Measurements from ENCODE around the gene SERBP1. TPM values are rescaled to one million over a fixed set of nuclear protein-coding genes. Genes with fewer than 3 reads are reported as not detected.

Gene SERBP1
- total RNA-seq, 6 experiments from 2014 or later, result 65.6 to 156 (median 96.6) TPM

- H3K4me3 ChIP-seq, result no peak overlapping the region
- WGBS (ENCODE audit: insufficient coverage, low coverage, low lambda C conversion rate, missing lambda C conversion rate), result 87% methylated on average over 3 of the region's 3 CpGs
- H3K4me1 ChIP-seq, result no peaks in the 10 kb centered on the region
- H3K27ac ChIP-seq, result no peak overlapping the region
- ATAC-seq, result no peak
- H3K36me3 ChIP-seq, result no peaks in the 10 kb centered on the region
- TF ChIP-seq, protein P1, sequence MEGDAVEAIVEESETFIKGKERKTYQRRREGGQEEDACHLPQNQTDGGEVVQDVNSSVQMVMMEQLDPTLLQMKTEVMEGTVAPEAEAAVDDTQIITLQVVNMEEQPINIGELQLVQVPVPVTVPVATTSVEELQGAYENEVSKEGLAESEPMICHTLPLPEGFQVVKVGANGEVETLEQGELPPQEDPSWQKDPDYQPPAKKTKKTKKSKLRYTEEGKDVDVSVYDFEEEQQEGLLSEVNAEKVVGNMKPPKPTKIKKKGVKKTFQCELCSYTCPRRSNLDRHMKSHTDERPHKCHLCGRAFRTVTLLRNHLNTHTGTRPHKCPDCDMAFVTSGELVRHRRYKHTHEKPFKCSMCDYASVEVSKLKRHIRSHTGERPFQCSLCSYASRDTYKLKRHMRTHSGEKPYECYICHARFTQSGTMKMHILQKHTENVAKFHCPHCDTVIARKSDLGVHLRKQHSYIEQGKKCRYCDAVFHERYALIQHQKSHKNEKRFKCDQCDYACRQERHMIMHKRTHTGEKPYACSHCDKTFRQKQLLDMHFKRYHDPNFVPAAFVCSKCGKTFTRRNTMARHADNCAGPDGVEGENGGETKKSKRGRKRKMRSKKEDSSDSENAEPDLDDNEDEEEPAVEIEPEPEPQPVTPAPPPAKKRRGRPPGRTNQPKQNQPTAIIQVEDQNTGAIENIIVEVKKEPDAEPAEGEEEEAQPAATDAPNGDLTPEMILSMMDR (IDR thresholded peaks at IDR 0.05), result no peak
- TF ChIP-seq POLR2A (IDR thresholded peaks at IDR 0.05), result no peak
- no peaks in the 10 kb centered on the region for H3K27me3 ChIP-seq
- intact Hi-C loops (cut with DNase I), result no loop called here
- no peak for DNase-seq
- no peaks in the 10 kb centered on the region for H3K9me3 ChIP-seq
These were observed 28.9 kb upstream of the SERBP1 start for GRCh38 chr1:67459068-67459467.

DNA sequence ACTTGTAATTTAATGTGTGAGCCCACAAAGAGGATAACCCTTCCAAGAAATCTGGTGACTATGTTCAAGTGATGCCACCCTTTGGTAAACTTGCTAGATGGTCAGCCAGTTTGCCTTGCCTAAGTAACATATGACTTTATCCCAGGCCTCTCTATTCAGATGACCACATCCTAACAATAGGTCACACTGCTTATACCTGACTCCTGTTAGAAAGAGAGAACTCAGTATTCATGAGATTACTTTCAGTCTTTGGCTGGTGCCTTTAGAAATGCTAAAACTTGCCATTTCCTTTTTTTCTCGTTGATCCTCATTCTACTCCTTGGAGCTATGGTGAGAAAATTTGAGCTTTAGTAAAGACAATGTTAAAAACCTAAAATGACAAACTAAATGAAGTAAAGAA is 28.5 kb upstream of the SERBP1 start:
- intact Hi-C loops (cut with DNase I), result no loop called here
- no peak for ATAC-seq
- no peak overlapping the region for H3K27ac ChIP-seq

GRCh38 chr1:67457247-67457646 is 27.0 kb upstream of the SERBP1 start:
- no peak for TF ChIP-seq POLR2A (IDR thresholded peaks at IDR 0.05)
- Histone ChIP-seq H3K27me3 (no peaks in the 10 kb centered on the region), H3K9me3 (no peaks in the 10 kb centered on the region), H3K4me1 (no peaks in the 10 kb centered on the region), H3K36me3 (no peaks in the 10 kb centered on the region), H3K27ac (no peak overlapping the region), H3K4me3 (no peak overlapping the region)
- WGBS (ENCODE audit: insufficient coverage, low coverage, low lambda C conversion rate, missing lambda C conversion rate), result 38% methylated on average over 1 of the region's 1 CpG
- peak in 1 of 4 donors; percentile 49 for ATAC-seq
- intact Hi-C loops (cut with DNase I), result no loop called here
- no peak for DNase-seq

More for the DNA sequence above, 28.5 kb upstream of the SERBP1 start:
- no peak for TF ChIP-seq POLR2A (IDR thresholded peaks at IDR 0.05)
- TF ChIP-seq, protein P1 (IDR thresholded peaks at IDR 0.05), result no peak
- Histone ChIP-seq H3K4me1 (no peaks in the 10 kb centered on the region), H3K27me3 (no peaks in the 10 kb centered on the region), H3K36me3 (no peaks in the 10 kb centered on the region), H3K9me3 (no peaks in the 10 kb centered on the region), H3K4me3 (no peak overlapping the region)
- DNase-seq, result no peak
- WGBS (ENCODE audit: insufficient coverage, low coverage, low lambda C conversion rate, missing lambda C conversion rate), result 37% methylated on average over 1 of the region's 1 CpG

DNA sequence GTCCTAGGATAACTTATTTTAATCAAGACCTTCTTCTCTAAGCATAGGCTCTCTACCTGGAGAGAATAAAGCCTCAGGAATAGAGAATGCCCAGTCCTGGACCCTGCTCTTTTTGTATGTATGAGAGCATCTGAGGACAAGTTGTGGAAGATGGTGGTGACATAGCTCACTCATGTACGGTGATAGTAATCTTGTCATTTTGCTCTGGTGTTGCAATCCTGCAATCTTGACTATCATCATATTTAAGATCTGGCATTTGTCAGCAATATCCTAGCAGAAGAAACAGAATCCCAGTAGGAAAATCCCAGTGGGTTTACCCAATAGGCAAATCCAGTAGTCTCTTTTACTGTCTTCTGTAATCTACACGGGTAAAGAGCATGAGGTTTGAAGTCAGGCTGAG is 21.6 kb upstream of the SERBP1 start:
- TF ChIP-seq POLR2A (IDR thresholded peaks at IDR 0.05), result no peak
- TF ChIP-seq, protein P1 (IDR thresholded peaks at IDR 0.05), result no peak
- intact Hi-C loops (cut with DNase I), result no loop called here
- Histone ChIP-seq H3K4me1 (no peaks in the 10 kb centered on the region), H3K36me3 (no peaks in the 10 kb centered on the region), H3K9me3 (no peaks in the 10 kb centered on the region), H3K27me3 (no peaks in the 10 kb centered on the region), H3K27ac (no peak overlapping the region), H3K4me3 (no peak overlapping the region)
- DNase-seq, result no peak
- WGBS (ENCODE audit: insufficient coverage, low coverage, low lambda C conversion rate, missing lambda C conversion rate), result 64% methylated on average over 2 of the region's 2 CpGs
- no peak for ATAC-seq

- Histone ChIP-seq H3K4me3 (no peak overlapping the region), H3K27ac (no peak overlapping the region), H3K9me3 (no peaks in the 10 kb centered on the region), H3K4me1 (no peaks in the 10 kb centered on the region), H3K36me3 (no peaks in the 10 kb centered on the region), H3K27me3 (no peaks in the 10 kb centered on the region)
- WGBS (ENCODE audit: insufficient coverage, low coverage, low lambda C conversion rate, missing lambda C conversion rate), result 54% methylated on average over 2 of the region's 2 CpGs
- intact Hi-C loops (cut with DNase I), result no loop called here
- DNase-seq, result no peak
- TF ChIP-seq, protein P1 (IDR thresholded peaks at IDR 0.05), result no peak
- no peak for TF ChIP-seq POLR2A (IDR thresholded peaks at IDR 0.05)
- ATAC-seq, result no peak
These were observed 21.2 kb upstream of the SERBP1 start for GRCh38 chr1:67451356-67451755.
